GM19099 (cell line): ENCODE results near the gene SHOX.

ENCODE experiments used
- POLR2A ChIP-seq: IDR thresholded peaks from 3 replicates; pipeline ENCODE4 v1.6.1; 2011; ENCODE audit warnings: low read depth; ENCODE audit not compliant: insufficient read length; ENCODE audit errors: extremely low read depth

Gene SHOX

GRCh38 chrX:621705-622503 lies 8.7 kb upstream of the SHOX start:
- TF ChIP-seq POLR2A, result no peak

GRCh38 chrX:623268-623598 lies 7.4 kb upstream of the SHOX start:
- no peak for TF ChIP-seq POLR2A

GRCh38 chrX:623599-624315 lies 6.8 kb upstream of the SHOX start:
- TF ChIP-seq POLR2A, result no peak

- TF ChIP-seq POLR2A, result no peak
Observed at GRCh38 chrX:625137-625691, 5.4 kb upstream of the SHOX start.

- TF ChIP-seq POLR2A, result no peak
Observed at GRCh38 chrX:626745-627509, 3.7 kb upstream of the SHOX start.

- TF ChIP-seq POLR2A, result no peak
Observed at GRCh38 chrX:627510-627981, 3.0 kb upstream of the SHOX start.

GRCh38 chrX:627995-628394 lies 2.6 kb upstream of the SHOX start:
- no peak for TF ChIP-seq POLR2A

GRCh38 chrX:629230-630006 lies 1.2 kb upstream of the SHOX start:
- TF ChIP-seq POLR2A, result no peak

GRCh38 chrX:630007-630611 lies 482 bp upstream of the SHOX start:
- no peak for TF ChIP-seq POLR2A

GRCh38 chrX:631802-632365 lies 1.3 kb downstream of the SHOX start:
- TF ChIP-seq POLR2A, result no peak

GRCh38 chrX:632366-633042 lies 1.9 kb downstream of the SHOX start:
- no peak for TF ChIP-seq POLR2A

GRCh38 chrX:633043-633984 lies 2.7 kb downstream of the SHOX start:
- no peak for TF ChIP-seq POLR2A
